Fibroblast of lung (primary cell): ENCODE measurements around the gene IL1B.

Experiments
- CTCF ChIP-seq, 2 donors: IDR thresholded peaks in 1 of 2; conservative IDR thresholded peaks in 1 of 2; 1 replicate in 1 of 2; 2 replicates in 1 of 2; pipeline ENCODE4 v1.5.1; 2011 to 2012; ENCODE audit warnings: low read length in 2 of 2, control low read depth in 1 of 2, inconsistent platforms in 1 of 2, low read depth in 1 of 2, mild to moderate bottlenecking in 1 of 2
- EZH2 ChIP-seq: IDR thresholded peaks from 2 replicates; pipeline ENCODE4 v1.5.1; 2012; ENCODE audit warnings: low read length, control low read depth, mild to moderate bottlenecking; ENCODE audit errors: missing control alignments

- TF ChIP-seq CTCF (conservative IDR thresholded peaks at IDR 0.05 in 1 of 2, IDR thresholded peaks at IDR 0.05 in 1 of 2; ENCODE audit: low read depth in 1 of 2, low read length in 2 of 2) (no peak), EZH2 (no peak)
These were observed 14.0 kb upstream of the IL1B start for GRCh38 chr2:112850588-112850987.
